Posterior cingulate gyrus (tissue), 11 donors: ENCODE measurements around the gene NDUFAF3.

Experiments used
- DNase-seq, 10 donors: peaks; one replicate each; pipeline versions ENCODE4 v3.0.0 to v3.0.0-alpha.2; 2020 to 2021; ENCODE audit warnings: mixed read lengths in 3 of 10
- intact Hi-C: fragments of 100-400 bp; cut with DNase I; formaldehyde crosslinking; loops from one replicate; pipeline ENCODE4 v1.15.1; 2023

NDUFAF3 gene

GRCh38 chr3:49016414-49017228, 5.3 kb upstream of the NDUFAF3 start:
- intact Hi-C loops: no loop called here
- DNase-seq: peak in 1 of 10 donors; percentile 48

- no peak for DNase-seq
- intact Hi-C loops: no loop called here
Observed at GRCh38 chr3:49017229-49017970, 4.5 kb upstream of the NDUFAF3 start.

DNA sequence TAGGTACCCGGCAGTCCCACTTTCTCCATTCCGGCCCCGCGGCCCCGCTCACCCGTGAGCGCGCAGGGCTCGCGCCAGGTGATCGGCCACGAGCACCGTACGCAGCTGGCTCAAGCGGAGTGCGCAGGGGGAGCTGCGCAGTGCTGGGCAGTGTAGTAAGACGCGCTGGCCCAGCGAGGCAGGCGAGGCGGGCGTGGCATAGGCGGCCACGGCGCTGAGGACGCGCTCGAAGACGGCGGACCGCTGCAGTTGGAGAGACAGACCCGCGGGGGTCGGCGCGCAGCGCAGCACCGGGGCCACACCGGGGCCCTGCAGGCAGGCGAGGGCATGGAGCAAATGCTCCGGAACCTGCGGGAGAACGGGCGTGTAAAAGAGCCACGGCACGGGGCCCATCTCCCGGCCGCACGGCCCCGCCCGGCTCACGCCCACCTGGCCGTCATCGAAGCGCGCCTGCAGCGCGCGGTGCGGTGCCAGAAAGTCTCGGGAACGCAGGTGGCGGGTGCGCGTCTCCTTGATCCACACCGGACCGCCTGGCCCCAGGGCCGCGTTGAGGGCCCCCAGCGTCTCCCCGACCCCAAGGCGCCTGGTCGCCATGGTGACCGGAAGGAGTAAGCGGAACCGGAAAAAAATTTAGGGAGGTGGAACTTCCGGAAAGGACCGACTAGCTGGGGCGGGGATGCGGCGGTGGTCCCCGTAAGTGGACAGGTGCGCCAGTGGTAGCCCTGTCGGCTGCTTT, 3.8 kb upstream of the NDUFAF3 start, which contains the start of gene DALRD3:
TSS of gene DALRD3 (minus strand) at position 610 of the 736 bp plus-strand sequence. CDS start at position 594, 16 bp downstream.
- peak; percentile 48 to 95 (median 70) for DNase-seq
- intact Hi-C loops: no loop called here

- no peak for DNase-seq
- intact Hi-C loops: no loop called here
Observed at GRCh38 chr3:49018707-49019006, 3.3 kb upstream of the NDUFAF3 start.

DNA sequence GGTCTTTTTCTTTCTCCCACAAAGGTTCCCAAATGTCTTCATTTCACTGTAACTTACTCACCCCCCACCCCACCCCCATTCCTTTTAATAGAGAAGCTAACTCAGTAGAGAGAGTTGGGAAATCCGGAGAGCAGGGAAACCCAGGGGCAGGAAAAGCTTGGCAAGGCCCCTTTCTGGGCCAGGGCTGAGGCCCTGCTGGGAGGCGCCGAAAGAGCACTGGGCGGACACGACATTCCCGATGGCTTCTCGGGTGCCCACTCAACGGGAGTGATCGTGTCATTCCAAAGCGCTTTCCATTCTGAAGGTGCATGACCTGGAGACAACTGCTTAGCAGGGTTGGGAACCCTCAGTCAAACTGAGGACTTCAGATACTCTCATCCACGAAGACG, 2.0 kb upstream of the NDUFAF3 start:
- DNase-seq: peak in 3 of 10 donors; percentile 35 to 69 (median 41)
- intact Hi-C loops: loop anchor here (10.0 kb wide), 1 partner anchor 75 kb away; the partner anchor contains the start of gene QRICH1

- peak in 6 of 10 donors; percentile 27 to 90 (median 62) for DNase-seq
- intact Hi-C loops: loop anchor here (10.0 kb wide), 1 partner anchor 74 kb away; the partner anchor contains the start of gene QRICH1
Observed at GRCh38 chr3:49020330-49021212, 1.4 kb upstream of the NDUFAF3 start.

DNA sequence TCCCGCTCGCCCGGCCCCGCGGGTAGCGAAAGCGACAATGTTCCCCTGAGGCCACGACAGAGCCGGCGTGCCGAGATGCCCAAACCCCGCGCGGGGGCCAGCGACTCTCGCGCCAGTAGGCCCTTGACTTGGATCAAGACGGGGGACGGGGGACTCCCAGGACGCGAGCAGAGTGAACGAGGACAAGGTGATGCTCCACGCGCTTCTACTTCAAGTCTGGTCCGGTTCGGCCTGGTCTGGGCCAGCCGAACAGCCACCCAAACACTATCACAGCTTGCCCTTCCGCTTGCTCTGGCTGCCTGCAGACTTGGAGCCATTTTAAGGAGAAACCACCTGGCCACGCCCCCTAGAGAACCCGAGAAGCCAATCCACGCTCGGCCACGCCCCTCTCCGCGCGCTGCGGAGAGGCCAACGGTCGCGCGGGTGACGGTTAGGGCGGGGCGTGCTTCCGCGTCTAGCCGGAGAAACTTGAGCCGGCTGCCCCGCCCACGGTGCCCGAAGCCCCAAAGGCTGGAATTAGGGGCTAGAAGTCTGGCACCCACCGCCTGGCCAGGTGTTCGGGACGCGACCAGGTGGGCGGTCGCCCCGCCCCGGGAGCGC, 608 bp upstream of the NDUFAF3 start:
- intact Hi-C loops: loop anchor here (10.0 kb wide), 1 partner anchor 73 kb away; the partner anchor contains the start of gene QRICH1
- peak; percentile 94 to 99 (median 97) for DNase-seq

GRCh38 chr3:49022688-49023171, 809 bp downstream of the NDUFAF3 start:
- intact Hi-C loops: loop anchor here (10.0 kb wide), 1 partner anchor 72 kb away; the partner anchor contains the start of gene QRICH1
- DNase-seq: peak in 3 of 10 donors; percentile 43 to 65 (median 51)

- intact Hi-C loops: loop anchor here (10.0 kb wide), 1 partner anchor 71 kb away; the partner anchor contains the start of gene QRICH1
- DNase-seq: peak in 2 of 10 donors; percentile 20 to 21
Observed at GRCh38 chr3:49023775-49024174, 1.9 kb downstream of the NDUFAF3 start.

- DNase-seq: peak in 2 of 10 donors; percentile 15 to 41
- intact Hi-C loops: loop anchor here (10.0 kb wide), 1 partner anchor 70 kb away; the partner anchor contains the start of gene QRICH1
Observed at GRCh38 chr3:49024449-49024848, 2.5 kb downstream of the NDUFAF3 start.

- DNase-seq: peak in 3 of 10 donors; percentile 56 to 76 (median 65)
- intact Hi-C loops: loop anchor here (10.0 kb wide), 1 partner anchor 70 kb away; the partner anchor contains the start of gene QRICH1
Observed at GRCh38 chr3:49025005-49025792, 3.3 kb downstream of the NDUFAF3 start.

DNA sequence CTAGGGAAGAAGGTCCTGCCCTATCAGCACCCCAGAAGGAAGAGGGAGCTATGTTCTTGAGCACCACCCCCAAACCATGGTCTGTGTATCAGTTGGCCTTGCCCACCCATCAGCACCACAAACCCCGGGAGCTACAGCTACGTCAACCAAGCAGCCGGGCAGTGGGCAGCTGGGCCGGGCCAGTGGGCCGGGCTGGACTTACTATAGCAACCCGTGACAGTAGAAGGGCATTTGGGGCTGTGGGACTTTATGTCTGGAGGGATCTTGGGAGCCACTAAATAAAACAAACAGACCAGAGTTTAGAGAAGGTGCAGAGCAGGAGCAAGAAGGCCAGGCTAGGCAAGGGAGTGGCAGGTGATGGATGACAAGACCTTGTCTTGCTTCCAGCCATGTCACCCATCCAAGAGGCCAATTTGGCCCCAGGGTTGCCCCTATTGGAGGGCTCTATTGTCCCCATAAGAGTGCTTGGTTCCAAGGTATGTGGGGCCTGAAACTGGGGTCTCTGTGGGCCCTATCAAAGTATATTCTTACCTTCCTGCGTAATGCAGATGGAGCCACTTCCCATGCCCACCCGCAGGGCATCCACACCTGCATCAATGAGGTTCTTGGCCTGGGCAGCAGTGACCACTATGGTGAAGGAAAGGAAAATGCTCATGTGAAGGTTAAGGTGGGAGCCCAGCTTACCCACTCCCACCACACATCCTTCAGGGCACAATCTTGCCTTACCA, 4.0 kb downstream of the NDUFAF3 start:
- DNase-seq: peak in 3 of 10 donors; percentile 45 to 88 (median 57)
- intact Hi-C loops: loop anchor here (10.0 kb wide), 1 partner anchor 69 kb away; the partner anchor contains the start of gene QRICH1

- peak in 3 of 10 donors; percentile 32 to 73 (median 70) for DNase-seq
Observed at GRCh38 chr3:49026536-49026935, 4.6 kb downstream of the NDUFAF3 start.

GRCh38 chr3:49027634-49028033, 5.7 kb downstream of the NDUFAF3 start:
- intact Hi-C loops: loop anchor here (10.0 kb wide), 1 partner anchor 67 kb away; the partner anchor contains the start of gene QRICH1
- peak in 3 of 10 donors; percentile 53 to 77 (median 60) for DNase-seq

More at GRCh38 chr3:49026536-49026935, 4.6 kb downstream of the NDUFAF3 start:
- intact Hi-C loops: loop anchor here (10.0 kb wide), 1 partner anchor 68 kb away; the partner anchor contains the start of gene QRICH1

- DNase-seq: peak in 2 of 10 donors; percentile 5 to 7
- intact Hi-C loops: loop anchor here (10.0 kb wide), 1 partner anchor 67 kb away; the partner anchor contains the start of gene QRICH1
Observed at GRCh38 chr3:49028298-49028672, 6.4 kb downstream of the NDUFAF3 start.
